IMR-90 (cell line): ENCODE data around the gene PLXDC2.

Source experiments
- CHD1 ChIP-seq: IDR thresholded peaks from 2 replicates; pipeline ENCODE4 v1.6.1; 2012; ENCODE audit warnings: low read depth, low read length, improper control_type of control experiment
- CTCF ChIP-seq: conservative IDR thresholded peaks from 2 replicates; pipeline ENCODE4 v1.5.1; 2012; ENCODE audit warnings: mild to moderate bottlenecking, low read depth, low read length, improper control_type of control experiment
- ELK1 ChIP-seq: fragments of 150-350 bp; IDR thresholded peaks from 2 replicates; pipeline ENCODE4 v1.6.1; 2016; ENCODE audit warnings: low read depth, mild to moderate bottlenecking, low read length, moderate library complexity, borderline replicate concordance
- MAFK ChIP-seq: IDR thresholded peaks from 2 replicates; pipeline ENCODE4 v1.6.1; 2012; ENCODE audit warnings: low read depth, low read length, improper control_type of control experiment
- MAZ ChIP-seq: IDR thresholded peaks from 2 replicates; pipeline ENCODE4 v1.6.1; 2012; ENCODE audit warnings: low read depth, mild to moderate bottlenecking, low read length, improper control_type of control experiment, moderate library complexity, borderline replicate concordance
- MXI1 ChIP-seq: IDR thresholded peaks from 2 replicates; pipeline ENCODE4 v1.6.1; 2012; ENCODE audit warnings: low read depth, mild to moderate bottlenecking, low read length, moderate library complexity, borderline replicate concordance
- NFE2L2 ChIP-seq: fragments of 150-350 bp; IDR thresholded peaks from 2 replicates; pipeline ENCODE4 v1.6.1; 2016; ENCODE audit warnings: low read depth, mild to moderate bottlenecking, low read length
- POLR2A ChIP-seq: IDR thresholded peaks from 2 replicates; pipeline ENCODE4 v1.6.1; 2012; ENCODE audit warnings: mild to moderate bottlenecking, low read depth, low read length
- RAD21 ChIP-seq: IDR thresholded peaks from 2 replicates; pipeline ENCODE4 v1.6.1; 2012; ENCODE audit warnings: low read length, improper control_type of control experiment
- RFX5 ChIP-seq: IDR thresholded peaks from 2 replicates; pipeline ENCODE4 v1.8.0; 2012; ENCODE audit warnings: low read depth, mild to moderate bottlenecking, low read length, moderate library complexity

- TF ChIP-seq MXI1 (no peak), CTCF (no peak), POLR2A (no peak), RFX5 (no peak), RAD21 (no peak), NFE2L2 (peak; percentile 50; the same call in 1 of the 2 replicates), CHD1 (no peak), ELK1 (no peak), MAFK (no peak), MAZ (no peak)
Measured at GRCh38 chr10:20299034-20299736, 483.0 kb downstream of the PLXDC2 start.
